ENCODE results near the gene ACSL3.

DNA sequence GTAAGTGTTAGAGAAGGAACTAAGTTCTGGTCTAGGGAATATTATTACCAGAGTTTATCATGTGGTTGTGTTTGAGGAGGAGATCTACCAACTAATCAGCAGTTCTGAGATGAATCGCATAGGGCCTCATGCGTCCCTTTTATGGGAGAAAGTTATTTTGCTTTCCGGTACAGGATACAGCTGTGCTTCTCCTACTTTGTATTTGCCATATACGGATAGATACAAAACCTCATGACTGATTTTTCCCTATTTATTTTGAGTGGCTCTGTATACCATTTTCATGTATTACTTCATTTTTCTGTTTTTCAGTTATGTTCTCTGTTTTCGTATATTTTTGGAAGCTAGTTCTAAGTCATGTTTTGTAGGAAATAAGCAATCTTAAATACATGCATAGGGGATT, 66.8 kb downstream of the ACSL3 start:
- TF ChIP-seq, protein P1, sequence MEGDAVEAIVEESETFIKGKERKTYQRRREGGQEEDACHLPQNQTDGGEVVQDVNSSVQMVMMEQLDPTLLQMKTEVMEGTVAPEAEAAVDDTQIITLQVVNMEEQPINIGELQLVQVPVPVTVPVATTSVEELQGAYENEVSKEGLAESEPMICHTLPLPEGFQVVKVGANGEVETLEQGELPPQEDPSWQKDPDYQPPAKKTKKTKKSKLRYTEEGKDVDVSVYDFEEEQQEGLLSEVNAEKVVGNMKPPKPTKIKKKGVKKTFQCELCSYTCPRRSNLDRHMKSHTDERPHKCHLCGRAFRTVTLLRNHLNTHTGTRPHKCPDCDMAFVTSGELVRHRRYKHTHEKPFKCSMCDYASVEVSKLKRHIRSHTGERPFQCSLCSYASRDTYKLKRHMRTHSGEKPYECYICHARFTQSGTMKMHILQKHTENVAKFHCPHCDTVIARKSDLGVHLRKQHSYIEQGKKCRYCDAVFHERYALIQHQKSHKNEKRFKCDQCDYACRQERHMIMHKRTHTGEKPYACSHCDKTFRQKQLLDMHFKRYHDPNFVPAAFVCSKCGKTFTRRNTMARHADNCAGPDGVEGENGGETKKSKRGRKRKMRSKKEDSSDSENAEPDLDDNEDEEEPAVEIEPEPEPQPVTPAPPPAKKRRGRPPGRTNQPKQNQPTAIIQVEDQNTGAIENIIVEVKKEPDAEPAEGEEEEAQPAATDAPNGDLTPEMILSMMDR (IDR thresholded peaks at IDR 0.05; ENCODE audit: low read depth, low read length, poor library complexity, severe bottlenecking) = no peak
- no peak for TF ChIP-seq EZH2phosphoT487 (IDR thresholded peaks at IDR 0.05; ENCODE audit: borderline replicate concordance, low read length)

All from DOHH2 (cell line).